ENCODE measurements around the gene MRPL4. TPM values are rescaled to one million over a fixed set of nuclear protein-coding genes. Genes with fewer than 3 reads are reported as not detected.

MRPL4 gene
- total and polyA plus RNA-seq, 10 of the 15 experiments (the other 5 are each of a cell fraction or from before 2014, with no cell fraction given) = 0.79 to 221 (median 112) TPM

DNA sequence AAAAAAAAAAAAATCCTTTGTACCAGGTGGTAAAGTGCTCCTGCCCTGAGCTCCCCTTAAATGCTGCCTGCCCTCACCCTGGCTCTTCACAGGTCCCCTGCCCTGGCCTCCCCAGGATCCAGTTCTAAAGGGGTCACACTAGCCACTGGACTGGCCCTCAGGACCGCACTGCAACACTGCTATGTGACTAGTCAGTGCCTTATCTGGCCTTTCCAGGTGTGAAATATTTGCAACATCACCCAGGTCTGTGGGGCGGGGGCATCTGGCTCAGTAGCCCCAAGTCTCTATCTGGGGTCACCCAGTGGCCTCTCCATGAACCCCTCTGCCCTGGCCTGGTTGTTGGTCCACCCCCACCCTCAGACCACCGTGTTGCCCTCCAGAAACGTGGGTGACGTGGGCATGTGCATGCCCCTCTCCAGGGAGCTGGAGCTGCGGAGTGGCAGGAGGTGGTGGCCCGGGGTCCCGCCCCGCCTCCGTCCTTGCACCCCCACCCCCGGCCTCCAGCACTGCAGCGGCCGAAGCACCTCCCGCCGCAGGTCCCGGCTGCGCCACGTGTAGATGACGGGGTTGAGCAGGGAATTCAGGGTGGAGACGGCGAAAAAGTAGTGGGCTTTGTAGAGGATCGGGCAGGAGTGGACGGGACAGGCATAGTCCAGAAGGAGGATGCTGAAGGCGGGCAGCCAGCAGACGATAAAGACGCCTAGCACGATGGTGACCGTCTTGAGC, 28.4 kb upstream of the MRPL4 start:
- no TSS peak for BruUV-seq (replicated peaks)
- in situ Hi-C loops (cut with MboI) (no loop called here), intact Hi-C loops (cut with micrococcal nuclease; ENCODE audit: unreplicated experiment) (no loop called here)
- Histone ChIP-seq H3K9ac (ENCODE audit: control insufficient read depth, insufficient read depth, low read length) (no peak overlapping the region), H3K27ac (ENCODE audit: control insufficient read depth, insufficient read depth) (no peak overlapping the region), H3K79me2 (ENCODE audit: control insufficient read depth, insufficient read depth, low read length) (peaks cover 44% of the 10 kb centered on the region), H3K4me3 (no peak overlapping the region), H3K36me3 (ENCODE audit: control insufficient read depth in 2 of 2, insufficient read depth in 2 of 2, low read length in 1 of 2) (peaks cover 9 to 11% of the 10 kb centered on the region in 2 experiments; a peak in 3 of 4 replicates), H3K9me3 (replicated peaks; ENCODE audit: control insufficient read depth, insufficient read depth, low read length) (no peaks in the 10 kb centered on the region; the same call in 2 of the 3 replicates), H3K4me1 (ENCODE audit: control insufficient read depth, insufficient read depth, low read length) (peaks cover 52% of the 10 kb centered on the region), H3K4me2 (ENCODE audit: control insufficient read depth, insufficient read depth) (no peak overlapping the region), H2AFZ (ENCODE audit: control insufficient read depth, low read depth, low read length) (no peak overlapping the region), H4K20me1 (ENCODE audit: control insufficient read depth, insufficient read depth) (no peaks in the 10 kb centered on the region), H3K27me3 (replicated peaks in 1 of 2; ENCODE audit: control insufficient read depth in 2 of 2, insufficient read depth in 2 of 2, low read length in 1 of 2) (no peaks in the 10 kb centered on the region)
- TF ChIP-seq POLR2A (IDR thresholded peaks at IDR 0.05; ENCODE audit: low read depth, low read length) (peak; percentile 35; the same call in 1 of the 2 replicates), JUND (IDR thresholded peaks at IDR 0.05; ENCODE audit: low read depth, low read length) (no peak)
- SMC1A ChIA-PET (ENCODE audit: uncharacterized antibody, unreplicated experiment) = no interaction called here
- WGBS (ENCODE audit: insufficient coverage, insufficient replicate concordance, low lambda C conversion rate, missing lambda C conversion rate) = 94% methylated on average over 28 of the region's 28 CpGs
- FAIRE-seq (no peak), DNase-seq (ENCODE audit: low read depth, low spot score) (no peak), ATAC-seq (no peak)
- RAD21 ChIA-PET (ENCODE audit: unreplicated experiment) = interaction anchor here (4.6 kb wide), 1 partner anchor 26 kb away, joined by 47 read pairs; no protein-coding TSS in a partner anchor
- POLR2A ChIA-PET = interaction anchor here (0.5 to 1.1 kb wide), 5 partner anchors 21 to 151 kb away, joined by 3 to 4 read pairs (median 3); no protein-coding TSS in a partner anchor
- CTCF ChIA-PET = interaction anchor here (0.6 to 5.3 kb wide), 2 partner anchors 26 to 85 kb away, joined by 3 to 56 read pairs; no protein-coding TSS in a partner anchor

DNA sequence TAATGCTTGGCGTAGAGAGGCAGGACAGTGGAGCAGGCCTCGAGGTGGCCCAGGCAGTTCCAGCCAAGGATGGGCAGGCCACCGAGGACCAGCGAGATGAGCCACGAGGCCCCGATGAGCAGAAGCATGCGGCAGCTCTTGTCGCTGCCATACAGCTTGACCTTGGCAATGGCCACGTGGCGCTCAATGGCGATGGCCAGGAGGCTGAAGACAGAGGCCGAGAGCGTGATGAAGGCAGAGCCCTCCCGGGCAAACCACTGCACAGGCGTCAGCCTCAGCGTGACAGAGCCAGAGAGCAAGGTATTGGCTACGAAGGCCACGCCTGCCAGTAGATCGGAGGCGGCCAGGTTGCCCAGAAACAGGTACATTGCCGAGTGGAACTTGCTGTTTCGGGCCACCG, 27.7 kb upstream of the MRPL4 start:
- no peak overlapping the region for H3K4me2 ChIP-seq (ENCODE audit: control insufficient read depth, insufficient read depth)
- ChIA-PET SMC1A (ENCODE audit: uncharacterized antibody, unreplicated experiment) (interaction anchor here (8.8 kb wide), 1 partner anchor 26 kb away, joined by 78 read pairs; no protein-coding TSS in a partner anchor), POLR2A (interaction anchor here (0.5 to 1.1 kb wide), 3 partner anchors 22 to 151 kb away, joined by 3 to 4 read pairs (median 3); no protein-coding TSS in a partner anchor), CTCF (no interaction called here), RAD21 (ENCODE audit: unreplicated experiment) (no interaction called here)
- peaks cover 9 to 11% of the 10 kb centered on the region in 2 experiments; a peak in 3 of 4 replicates for H3K36me3 ChIP-seq (ENCODE audit: control insufficient read depth in 2 of 2, insufficient read depth in 2 of 2, low read length in 1 of 2)
- H2AFZ ChIP-seq (ENCODE audit: control insufficient read depth, low read depth, low read length) = no peak overlapping the region
- no peak overlapping the region for H3K4me3 ChIP-seq
- in situ Hi-C loops (cut with MboI) = no loop called here
- no peak overlapping the region for H3K9ac ChIP-seq (ENCODE audit: control insufficient read depth, insufficient read depth, low read length)
- DNase-seq (ENCODE audit: low read depth, low spot score) (no peak), FAIRE-seq (no peak), ATAC-seq (no peak)
- no TSS peak for BruUV-seq (replicated peaks)
- no peak overlapping the region for H3K27ac ChIP-seq (ENCODE audit: control insufficient read depth, insufficient read depth)
- 95% methylated on average over 21 of the region's 23 CpGs for WGBS (ENCODE audit: insufficient coverage, insufficient replicate concordance, low lambda C conversion rate, missing lambda C conversion rate)
- intact Hi-C loops (cut with micrococcal nuclease; ENCODE audit: unreplicated experiment) = no loop called here
- TF ChIP-seq, protein P1, sequence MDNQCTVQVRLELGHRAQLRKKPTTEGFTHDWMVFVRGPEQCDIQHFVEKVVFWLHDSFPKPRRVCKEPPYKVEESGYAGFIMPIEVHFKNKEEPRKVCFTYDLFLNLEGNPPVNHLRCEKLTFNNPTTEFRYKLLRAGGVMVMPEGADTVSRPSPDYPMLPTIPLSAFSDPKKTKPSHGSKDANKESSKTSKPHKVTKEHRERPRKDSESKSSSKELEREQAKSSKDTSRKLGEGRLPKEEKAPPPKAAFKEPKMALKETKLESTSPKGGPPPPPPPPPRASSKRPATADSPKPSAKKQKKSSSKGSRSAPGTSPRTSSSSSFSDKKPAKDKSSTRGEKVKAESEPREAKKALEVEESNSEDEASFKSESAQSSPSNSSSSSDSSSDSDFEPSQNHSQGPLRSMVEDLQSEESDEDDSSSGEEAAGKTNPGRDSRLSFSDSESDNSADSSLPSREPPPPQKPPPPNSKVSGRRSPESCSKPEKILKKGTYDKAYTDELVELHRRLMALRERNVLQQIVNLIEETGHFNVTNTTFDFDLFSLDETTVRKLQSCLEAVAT (IDR thresholded peaks at IDR 0.05) = 0 out of 2 replicates have a peak, but pooled peaks have one; percentile 53
- TF ChIP-seq, protein P2, sequence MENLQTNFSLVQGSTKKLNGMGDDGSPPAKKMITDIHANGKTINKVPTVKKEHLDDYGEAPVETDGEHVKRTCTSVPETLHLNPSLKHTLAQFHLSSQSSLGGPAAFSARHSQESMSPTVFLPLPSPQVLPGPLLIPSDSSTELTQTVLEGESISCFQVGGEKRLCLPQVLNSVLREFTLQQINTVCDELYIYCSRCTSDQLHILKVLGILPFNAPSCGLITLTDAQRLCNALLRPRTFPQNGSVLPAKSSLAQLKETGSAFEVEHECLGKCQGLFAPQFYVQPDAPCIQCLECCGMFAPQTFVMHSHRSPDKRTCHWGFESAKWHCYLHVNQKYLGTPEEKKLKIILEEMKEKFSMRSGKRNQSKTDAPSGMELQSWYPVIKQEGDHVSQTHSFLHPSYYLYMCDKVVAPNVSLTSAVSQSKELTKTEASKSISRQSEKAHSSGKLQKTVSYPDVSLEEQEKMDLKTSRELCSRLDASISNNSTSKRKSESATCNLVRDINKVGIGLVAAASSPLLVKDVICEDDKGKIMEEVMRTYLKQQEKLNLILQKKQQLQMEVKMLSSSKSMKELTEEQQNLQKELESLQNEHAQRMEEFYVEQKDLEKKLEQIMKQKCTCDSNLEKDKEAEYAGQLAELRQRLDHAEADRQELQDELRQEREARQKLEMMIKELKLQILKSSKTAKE (IDR thresholded peaks at IDR 0.05; ENCODE audit: low read depth, poor library complexity, severe bottlenecking) = no peak
- no peaks in the 10 kb centered on the region for H3K27me3 ChIP-seq (replicated peaks in 1 of 2; ENCODE audit: control insufficient read depth in 2 of 2, insufficient read depth in 2 of 2, low read length in 1 of 2)
- H3K79me2 ChIP-seq (ENCODE audit: control insufficient read depth, insufficient read depth, low read length) = peaks cover 49% of the 10 kb centered on the region
- H4K20me1 ChIP-seq (ENCODE audit: control insufficient read depth, insufficient read depth) = no peaks in the 10 kb centered on the region
- H3K4me1 ChIP-seq (ENCODE audit: control insufficient read depth, insufficient read depth, low read length) = peaks cover 50% of the 10 kb centered on the region
- H3K9me3 ChIP-seq (replicated peaks; ENCODE audit: control insufficient read depth, insufficient read depth, low read length) = no peaks in the 10 kb centered on the region; the same call in 2 of the 3 replicates

All from GM12878 (cell line).